Measurements from ENCODE around the gene TENM4. TPM values are rescaled to one million over a fixed set of nuclear protein-coding genes. Genes with fewer than 3 reads are reported as not detected.
A peak's percentile ranks its signal among the peaks of the same experiment; 100 is the strongest.
"Not testable (repeated sequence)": the region's sequence is repeated elsewhere in the genome, so short reads cannot be mapped to it uniquely, and the experiment has no call there.

The TENM4 gene
- polyA plus RNA-seq, 10 donors: 6.1 to 11.6 (median 8.4) TPM

DNA sequence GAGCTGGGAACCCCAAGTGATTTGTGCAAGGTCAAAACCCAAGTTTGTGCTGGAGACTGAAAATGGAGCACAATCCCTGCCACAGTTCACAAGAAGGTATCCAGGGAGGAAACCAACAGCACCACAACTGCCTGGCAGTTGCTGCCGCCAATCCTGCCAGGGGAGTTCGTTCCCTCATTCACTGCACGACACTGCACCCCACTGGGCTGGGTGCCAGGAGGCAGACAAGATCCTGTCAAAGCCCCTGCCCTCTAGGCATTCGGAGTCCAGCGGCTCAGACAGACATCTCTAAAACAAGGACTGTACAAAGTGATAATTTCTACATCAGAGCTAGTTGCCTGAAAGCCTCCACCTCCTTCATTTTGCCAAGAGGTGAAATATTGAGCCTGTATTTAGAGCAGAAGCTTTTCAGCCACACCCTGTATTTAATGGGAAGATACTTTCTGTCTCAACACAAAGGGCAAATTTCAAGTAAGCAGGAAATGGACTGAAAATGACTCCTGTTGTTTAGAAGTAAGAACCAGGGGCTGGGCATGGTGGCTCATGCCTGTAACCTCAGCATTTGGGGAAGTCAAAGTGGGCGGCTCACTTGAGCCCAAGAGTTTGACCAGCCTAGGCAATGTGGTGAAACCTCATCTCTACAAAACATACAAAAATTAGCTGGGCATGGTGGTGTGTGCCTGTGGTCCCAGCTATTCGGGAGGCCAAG lies 588.8 kb downstream of the TENM4 start:
- DNase-seq: peak in 2 of 3 donors; percentile 22 to 28

DNA sequence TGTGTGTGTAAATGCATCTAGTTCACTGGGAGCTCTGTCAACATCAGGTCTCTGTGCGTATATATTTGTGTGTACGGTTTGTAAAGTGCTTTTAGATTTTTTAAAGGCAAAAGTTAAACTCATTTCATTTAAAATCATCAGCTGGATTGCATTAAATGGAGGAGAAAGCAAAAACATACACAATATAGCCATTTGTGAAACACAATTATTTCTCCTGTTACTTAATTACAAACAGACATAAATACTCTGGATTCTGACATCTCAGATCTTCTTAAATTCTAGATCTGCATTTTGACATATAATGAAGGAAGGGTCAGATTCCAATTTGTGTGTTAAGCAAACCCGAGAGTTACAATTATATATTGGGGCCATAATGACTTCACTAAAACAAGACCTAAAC lies 590.8 kb downstream of the TENM4 start:
- DNase-seq: no peak

DNA sequence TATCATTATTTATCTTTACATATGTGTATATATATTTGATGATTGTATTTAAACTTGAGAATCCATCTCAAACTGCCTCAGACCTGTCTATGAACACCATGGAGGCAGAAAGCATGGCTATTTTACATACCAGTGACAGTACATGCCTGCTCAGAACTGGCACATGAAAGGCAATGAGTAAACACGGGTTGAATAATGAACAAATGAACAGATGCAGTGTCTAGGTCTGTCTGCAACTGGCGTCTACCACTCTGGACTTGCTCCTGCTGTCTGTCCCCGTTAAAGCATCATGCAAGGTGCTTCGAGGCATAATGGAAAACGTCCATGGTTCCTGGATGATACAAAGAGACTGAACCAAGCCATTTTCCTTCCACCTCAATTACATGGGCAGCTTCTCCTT lies 594.6 kb downstream of the TENM4 start:
- no peak for DNase-seq

DNA sequence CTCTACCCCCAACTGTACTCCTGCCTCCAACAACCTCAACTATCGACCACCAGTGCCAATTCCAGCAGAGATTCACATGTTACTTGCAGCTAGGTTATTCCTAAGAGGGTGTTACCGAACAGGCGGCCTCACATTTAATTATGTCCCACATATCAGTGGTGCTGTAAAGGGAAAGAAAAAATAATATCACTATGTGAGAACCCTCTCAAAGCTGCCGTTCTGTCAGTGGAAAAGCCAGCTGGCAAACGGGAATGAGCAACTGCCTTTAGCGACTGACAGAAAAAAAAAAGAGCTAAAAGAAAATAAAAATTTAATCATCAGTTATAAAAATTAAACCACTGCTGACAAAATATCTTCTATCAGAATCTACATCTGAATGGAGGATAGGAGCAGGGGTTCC lies 595.3 kb downstream of the TENM4 start:
- no peak for DNase-seq

DNA sequence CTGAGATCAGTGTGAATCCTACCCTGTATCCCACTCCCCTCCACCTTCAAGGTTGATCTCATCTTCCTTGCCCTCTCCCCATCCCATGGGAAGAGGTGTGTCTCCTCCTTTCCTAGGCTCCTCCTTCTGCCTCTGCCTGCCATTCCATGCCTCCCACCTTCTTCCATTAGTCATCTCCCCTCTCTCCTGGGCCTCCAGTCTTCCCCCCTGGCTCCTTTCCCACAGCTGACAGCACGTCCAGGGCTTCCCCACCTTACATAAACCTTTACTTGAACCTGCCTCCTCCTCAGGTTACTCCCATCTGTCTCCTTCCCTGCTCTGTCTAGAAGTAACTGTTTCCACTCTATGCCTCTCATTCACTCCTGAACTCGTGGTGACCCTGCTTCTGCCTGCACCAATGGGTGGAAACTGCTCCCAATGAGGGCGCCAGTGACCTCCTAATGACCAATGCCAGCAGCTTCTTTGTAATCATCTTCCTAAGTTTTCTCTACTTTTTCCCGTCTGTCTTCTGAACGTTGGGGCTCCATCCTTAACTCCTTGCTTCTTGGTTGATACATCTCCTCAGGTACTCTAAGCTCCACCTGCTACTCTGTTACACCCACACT lies 599.3 kb downstream of the TENM4 start:
- DNase-seq: no peak

DNA sequence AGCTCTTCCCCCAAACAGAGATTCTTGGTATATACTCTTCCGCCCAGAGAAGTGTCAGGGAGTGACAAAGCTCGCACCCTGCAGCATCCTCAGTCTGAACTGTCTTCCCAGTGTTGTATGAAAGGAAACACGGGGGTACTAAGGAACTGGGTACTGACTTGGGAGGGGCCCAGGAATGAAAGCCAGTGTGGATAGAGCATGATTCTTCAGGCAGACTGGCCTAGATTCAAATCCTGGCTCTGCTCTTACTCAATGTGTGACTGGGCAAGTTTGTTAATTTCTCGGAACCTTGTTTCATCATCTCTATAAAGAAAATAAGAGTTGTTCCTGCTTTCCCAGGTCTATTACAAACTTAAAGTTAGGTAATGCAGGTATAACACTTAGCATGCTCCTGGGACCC lies 600.2 kb downstream of the TENM4 start:
- DNase-seq: no peak

DNA sequence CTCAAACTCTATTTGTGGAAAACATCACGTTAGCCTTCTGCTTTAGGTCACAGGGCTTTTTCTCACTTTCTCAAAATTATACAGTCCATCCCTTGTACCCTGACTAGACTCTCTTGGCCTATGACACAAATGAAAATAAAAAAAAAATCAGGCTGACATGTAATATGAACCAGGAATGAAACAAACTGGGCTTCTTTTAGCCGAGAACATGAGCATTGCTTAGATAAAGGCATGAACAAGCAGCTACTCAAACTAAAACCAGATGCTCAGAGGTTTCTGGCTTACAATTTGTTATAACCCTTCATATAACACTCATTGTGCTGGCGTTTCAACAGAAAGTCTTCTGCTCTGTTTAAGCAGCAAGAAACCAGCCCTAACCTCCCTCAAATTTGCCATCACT lies 600.6 kb downstream of the TENM4 start:
- DNase-seq: peak; percentile 27 to 71 (median 62)

DNA sequence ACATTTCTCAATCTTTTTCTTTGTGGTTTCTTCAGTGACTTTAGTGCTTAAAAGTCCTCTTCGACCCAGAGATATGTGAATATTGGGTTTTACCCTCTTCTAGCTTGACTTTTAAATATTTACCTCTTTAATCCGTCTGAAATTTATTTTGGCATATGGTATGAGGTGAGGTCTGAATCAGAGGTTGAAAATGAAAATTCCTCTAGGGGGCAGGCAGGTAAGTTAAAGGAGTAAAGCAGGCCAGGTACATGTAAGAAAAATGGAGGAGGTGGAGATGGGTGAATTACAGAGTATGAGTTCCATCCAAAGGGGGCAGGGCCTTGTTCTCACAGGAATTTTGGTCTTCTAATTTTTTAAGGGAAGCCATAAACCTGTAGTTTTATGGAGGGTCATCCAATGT lies 602.4 kb downstream of the TENM4 start:
- no peak for DNase-seq

DNA sequence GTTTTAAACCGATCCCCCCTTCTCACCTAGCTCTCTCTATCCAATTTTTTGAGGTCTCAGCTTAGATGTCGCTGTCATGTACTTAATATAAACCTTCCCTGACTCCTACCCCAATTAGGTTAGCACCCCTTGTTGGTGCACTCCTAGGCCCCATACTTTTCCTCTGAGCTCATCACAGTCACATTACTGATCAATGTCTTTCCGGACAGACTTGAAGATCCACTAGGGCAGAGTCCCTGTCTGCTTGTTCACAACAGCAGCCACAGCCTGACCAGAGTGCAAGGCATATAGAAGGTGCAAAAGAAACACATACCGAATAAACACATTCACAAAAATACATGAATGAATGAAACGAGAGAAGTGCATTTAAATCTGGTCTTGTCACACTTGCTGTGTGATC lies 605.2 kb downstream of the TENM4 start:
- DNase-seq: no peak

DNA sequence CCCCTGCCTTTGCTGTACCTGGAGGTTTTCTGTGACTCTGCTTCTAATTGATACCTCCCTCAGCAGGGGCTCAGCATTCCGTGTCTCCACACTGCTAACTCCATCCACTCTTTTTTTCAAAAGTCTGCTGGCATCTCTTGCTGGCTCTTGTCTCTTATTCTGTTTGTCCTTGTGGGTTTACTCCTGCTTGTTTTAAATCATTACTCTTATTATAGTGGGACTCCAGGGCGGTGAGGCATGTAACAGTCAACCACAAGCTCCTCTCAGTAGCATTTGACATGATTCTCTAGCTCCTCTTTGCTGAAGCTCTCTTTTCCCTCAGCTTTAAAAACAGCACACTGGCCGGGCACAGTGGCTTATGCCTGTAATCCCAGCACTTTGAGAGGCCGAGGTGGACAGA lies 605.9 kb downstream of the TENM4 start:
- DNase-seq: no peak

DNA sequence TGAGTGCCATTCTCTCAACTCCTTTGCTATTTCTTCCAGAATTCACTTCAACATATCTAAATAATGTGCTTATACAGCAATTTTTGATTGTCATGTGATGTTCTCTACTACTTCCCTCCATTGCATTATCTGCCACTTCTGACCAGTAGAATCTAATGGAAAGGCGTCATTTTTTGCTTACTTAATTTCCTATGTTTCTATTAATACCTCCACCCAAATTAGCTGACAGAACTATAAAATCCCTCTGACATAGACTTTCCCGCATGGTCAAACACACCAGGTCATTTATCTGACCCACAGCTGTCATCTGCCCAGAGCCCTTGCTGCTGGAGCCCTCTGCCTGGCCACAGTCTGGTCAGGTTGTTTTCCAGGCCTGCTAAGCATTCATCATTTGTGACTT lies 607.6 kb downstream of the TENM4 start:
- DNase-seq: no peak

DNA sequence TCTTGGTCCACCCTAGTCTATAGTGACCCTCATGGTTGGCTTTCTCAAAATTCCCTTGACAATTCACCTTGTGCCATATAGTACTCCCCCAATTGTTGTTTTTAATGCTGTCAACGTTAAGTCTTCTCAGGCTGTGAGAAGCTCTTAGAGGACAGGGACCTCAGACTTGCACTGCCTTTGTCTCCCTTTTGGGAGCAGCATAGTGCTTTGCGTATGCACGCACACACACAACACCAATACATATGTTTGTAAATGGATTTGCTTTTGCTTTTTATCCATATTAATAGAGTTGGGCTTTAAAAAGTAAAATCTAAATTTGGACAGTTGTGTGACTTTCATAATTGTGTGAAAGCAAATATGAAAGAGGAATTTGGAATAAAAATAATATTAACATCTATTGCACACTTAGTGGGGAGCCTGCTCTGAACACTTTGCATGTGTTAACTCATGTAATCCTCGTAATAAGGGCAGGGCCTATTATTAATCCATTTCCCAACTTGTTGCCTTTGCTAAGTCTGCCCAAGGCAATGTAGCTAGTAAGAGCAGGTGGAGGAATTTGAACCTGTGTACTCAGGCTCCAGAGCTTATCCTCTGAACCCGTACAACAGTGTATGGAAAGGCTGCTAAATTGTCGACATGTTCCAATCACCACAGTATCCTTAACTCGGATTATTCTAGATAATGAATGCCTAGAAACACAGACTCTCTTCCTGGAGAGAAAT lies 608.4 kb downstream of the TENM4 start:
- DNase-seq: peak in 1 of 3 donors; percentile 30

DNA sequence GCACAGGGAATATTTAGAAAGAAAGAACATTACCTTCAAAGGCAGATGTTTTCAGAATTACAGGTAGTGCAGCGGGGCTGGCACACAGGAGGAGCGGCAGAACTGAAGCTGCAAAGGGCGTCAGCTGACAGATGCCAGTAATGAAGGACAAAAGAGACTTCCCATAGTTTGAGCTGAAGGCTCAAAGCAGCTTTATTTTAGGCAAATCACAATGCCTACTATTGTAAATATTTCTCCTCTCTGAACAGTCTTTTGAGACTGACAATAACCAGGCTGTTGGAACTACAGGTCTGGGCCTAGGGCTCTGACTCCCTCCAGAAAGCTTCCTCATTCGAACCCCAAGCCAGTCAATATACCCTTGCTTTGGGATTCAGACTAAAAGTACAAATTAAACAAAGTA lies 609.3 kb downstream of the TENM4 start:
- DNase-seq: no peak

DNA sequence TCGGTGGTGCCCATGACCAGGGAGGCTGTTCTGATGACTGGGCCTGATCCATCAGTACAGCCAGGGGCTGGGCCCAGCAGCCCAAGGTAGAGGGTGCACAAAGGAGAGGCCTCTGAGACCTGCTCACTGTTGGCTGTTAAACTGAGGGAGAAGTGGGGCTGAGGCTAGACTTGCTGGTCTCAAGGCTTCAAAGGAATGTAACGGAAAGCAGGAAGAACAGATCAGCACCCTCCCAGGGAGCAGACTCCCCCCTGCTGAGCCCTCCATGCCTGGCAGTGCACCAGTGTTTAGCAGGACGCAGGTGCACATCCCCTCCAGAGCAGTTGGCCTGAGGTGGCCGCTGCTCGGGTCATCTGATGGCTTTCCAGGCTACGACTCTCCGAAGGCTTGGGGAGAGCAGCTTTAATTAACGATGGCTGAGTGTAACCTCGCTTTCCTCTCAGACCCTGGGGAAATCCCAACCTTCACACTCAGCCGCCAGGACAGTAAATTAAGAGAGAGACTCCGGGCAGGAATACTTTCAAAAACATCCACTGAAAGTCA lies 610.5 kb downstream of the TENM4 start:
- DNase-seq: peak in 1 of 3 donors; percentile 34

DNA sequence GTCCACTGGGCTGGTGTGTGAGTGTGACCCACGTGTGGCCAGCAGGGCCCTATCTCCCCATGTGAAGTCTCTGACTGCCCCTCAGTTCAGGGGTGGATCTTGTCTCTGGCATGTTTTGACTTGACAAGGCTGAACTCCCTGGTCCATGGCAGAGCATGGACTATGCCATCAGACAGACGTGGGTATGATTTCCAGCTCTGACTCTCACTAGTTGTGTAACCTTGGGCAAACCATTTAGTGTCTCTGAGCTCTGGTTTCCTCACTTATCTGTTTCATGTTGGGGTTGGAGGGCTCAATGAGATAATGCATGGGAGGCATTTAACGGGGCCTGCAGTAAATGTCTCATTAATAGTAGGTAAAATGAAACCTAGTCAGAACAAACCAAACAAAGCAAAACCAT lies 611.7 kb downstream of the TENM4 start:
- DNase-seq: no peak

DNA sequence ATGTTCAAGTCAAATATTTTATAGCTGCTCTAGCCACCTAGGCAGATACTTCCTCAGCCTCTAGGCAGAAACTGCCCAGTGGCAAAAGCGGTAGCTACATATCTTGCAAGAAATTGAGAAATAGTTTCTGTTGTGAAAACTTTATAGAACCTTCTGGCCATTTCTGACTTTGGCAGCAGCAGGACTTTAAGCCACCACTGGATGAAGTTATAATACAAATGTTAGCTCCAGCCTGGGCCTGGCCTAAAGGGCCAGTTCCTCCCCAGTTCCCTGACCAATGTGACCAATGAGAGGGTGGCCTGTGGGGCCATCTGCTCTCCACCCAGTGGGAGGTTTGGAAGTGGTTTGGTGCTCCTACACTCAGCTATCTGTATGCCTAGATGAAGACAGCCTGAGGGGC lies 612.2 kb downstream of the TENM4 start:
- DNase-seq: no peak

DNA sequence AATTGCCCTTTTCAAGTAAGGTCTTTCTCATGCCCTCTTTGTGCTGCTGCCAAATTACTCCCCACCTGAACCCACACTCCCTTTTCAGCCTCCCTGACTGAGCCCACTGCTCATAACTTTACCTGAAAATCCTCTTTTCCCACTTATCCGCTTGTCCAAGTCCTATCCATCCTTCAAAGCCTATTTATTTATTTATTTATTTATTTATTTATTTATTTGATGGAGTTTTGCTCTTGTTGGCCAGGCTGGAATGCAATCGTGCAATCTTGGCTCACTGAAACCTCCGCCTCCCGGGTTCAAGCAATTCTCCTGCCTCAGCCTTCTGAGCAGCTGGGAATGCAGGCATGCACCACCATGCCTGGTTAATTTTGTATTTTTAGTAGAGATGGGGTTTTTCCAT lies 613.5 kb downstream of the TENM4 start:
- not testable (repeated sequence) for DNase-seq

DNA sequence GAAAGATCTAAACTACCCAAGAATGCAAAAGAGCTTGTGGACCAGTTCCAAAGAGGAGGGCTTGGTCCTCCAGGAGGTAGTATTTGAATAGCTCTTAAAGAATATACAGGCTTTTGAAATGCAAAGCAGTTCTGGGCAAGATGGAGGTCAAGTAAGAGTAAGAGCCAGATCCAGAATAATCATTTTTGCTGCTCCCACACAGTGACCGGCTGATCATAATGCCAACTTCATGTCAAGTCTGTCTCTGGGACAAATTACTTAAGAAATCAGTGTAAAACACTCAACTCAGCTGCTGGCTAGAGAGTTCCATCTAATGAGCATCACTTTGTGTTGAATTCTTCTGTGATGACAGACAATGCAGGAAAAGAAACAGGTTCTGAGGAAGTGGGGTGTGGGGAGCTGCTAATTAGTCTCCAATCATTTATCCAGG lies 615.2 kb downstream of the TENM4 start:
- no peak for DNase-seq

DNA sequence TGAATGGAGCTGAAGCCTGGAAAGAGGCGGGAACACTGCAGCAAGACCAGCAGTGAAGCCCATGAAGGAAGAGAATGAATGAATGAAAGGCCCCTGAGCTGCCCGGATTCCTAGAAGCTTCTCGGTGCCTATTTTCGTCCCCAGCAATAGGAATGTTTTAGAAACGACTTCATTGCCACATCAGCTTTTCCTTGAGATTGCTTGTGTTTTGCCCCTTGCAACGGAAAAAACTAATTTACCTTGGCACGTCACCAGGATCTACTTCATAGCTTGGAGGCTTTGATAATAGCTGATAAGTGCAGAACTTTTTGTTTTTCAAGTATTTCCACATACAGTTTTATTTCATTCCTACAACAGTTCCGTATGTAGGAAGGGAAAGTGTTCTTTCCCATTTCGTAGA lies 617.2 kb downstream of the TENM4 start:
- DNase-seq: no peak

DNA sequence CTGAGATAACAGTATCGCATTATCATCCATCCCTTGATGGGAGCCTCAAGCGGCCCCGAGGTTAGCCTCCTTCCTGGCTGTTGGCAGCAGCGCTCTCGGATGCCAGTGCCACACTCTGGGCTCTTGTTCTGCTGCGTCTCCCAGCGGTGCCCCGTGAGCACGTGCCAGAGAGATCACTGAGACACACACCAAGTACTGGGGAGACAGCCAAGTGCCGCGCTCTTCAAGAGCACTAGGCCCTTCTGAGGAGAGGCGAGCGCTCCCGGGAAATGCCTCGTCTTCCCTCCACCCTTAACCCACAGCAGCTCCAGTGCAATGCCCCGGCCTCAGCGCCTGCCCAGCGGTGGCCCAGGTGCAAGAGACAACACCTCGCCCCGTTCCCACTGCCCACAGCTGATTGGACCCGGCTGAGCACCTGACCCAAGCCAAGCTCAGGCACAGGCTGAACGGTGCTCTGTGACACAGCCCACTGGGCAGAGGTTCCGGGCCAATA lies 617.9 kb downstream of the TENM4 start:
- DNase-seq: no peak

DNA sequence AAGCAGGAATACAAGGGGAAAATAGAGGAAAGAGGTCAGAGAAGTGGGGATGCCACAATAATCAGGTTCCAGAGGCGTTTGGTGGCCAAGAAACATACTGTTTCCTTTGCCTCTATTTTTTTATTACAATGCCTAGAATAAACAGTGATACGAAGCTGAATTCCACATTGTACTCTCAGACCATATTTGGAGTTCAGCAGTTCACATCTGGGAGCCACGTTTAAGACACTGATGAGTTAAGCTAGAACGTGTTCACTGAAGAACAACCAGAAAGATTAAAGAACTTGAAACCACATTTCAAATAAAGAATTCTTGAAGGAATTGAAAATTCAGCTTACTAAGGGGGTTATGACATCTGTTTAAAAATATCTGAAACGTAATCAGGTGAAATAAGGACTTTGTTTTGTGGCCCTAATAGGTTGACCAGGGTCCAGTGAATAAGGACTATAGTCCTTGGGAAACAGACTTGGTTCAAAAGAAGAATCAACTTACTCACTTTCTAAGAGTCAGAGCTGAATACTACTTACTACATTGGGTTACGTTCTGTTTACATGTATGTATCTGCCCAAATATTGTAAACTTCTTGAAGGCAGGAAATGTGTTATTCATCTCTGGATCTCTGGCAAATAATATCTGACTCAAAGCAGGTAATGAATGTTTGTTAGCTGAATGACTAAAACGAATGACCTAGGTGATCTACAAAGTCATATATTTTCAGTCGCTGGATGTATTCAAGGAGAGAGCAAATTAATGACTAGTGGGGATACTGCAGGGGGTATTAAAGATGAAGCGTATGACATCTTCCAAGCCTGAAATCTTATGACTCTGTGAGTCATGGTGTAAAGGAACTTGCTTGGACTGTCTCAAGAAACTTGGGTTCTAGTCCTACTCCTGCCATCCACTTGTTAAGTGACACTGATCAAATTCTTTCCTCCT lies 619.2 kb downstream of the TENM4 start:
- DNase-seq: no peak

DNA sequence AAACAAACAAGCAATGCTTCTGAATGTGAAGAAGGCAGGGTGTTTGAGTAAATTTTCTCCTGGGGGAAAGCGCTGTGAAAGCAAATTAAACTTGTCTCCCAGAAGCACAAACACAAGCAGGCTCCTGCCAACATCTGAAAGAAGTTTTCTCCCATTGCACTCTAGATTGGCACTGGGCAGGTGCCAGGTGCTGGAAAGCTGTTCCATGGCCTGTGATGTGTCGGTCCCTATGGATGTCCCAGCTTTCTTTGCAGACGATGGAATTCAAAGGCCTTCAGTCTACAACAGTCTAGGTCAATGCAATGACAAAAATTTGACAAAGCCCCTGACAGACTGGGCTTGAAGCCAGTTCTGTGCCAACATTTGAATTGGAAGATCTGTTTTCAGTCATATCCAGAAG lies 620.1 kb downstream of the TENM4 start:
- no peak for DNase-seq
